ENCODE data around the gene FBXO28. TPM values are rescaled to one million over a fixed set of nuclear protein-coding genes. Genes with fewer than 3 reads are reported as not detected.

Gene FBXO28
- total RNA-seq, 1 donor from 2014 or later: 23.9 TPM

DNA sequence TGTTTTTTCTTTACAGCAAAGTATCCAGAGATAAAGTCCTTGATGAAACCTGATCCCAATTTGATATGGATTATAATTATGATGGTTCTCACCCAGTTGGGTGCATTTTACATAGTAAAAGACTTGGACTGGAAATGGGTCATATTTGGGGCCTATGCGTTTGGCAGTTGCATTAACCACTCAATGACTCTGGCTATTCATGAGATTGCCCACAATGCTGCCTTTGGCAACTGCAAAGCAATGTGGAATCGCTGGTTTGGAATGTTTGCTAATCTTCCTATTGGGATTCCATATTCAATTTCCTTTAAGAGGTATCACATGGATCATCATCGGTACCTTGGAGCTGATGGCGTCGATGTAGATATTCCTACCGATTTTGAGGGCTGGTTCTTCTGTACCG, 75.7 kb downstream of the FBXO28 start:
- no peak overlapping the region for H3K27ac Mint-ChIP-seq (ENCODE audit: unreplicated experiment)
- H3K36me3 Mint-ChIP-seq (ENCODE audit: low read depth): peaks cover 12% of the 10 kb centered on the region
- peaks cover 4% of the 10 kb centered on the region for H3K9me3 Mint-ChIP-seq (ENCODE audit: low read depth)
- no peak for DNase-seq (ENCODE audit: low spot score)
- TF ChIP-seq, protein P1, sequence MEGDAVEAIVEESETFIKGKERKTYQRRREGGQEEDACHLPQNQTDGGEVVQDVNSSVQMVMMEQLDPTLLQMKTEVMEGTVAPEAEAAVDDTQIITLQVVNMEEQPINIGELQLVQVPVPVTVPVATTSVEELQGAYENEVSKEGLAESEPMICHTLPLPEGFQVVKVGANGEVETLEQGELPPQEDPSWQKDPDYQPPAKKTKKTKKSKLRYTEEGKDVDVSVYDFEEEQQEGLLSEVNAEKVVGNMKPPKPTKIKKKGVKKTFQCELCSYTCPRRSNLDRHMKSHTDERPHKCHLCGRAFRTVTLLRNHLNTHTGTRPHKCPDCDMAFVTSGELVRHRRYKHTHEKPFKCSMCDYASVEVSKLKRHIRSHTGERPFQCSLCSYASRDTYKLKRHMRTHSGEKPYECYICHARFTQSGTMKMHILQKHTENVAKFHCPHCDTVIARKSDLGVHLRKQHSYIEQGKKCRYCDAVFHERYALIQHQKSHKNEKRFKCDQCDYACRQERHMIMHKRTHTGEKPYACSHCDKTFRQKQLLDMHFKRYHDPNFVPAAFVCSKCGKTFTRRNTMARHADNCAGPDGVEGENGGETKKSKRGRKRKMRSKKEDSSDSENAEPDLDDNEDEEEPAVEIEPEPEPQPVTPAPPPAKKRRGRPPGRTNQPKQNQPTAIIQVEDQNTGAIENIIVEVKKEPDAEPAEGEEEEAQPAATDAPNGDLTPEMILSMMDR (IDR thresholded peaks at IDR 0.05): no peak
- no peak overlapping the region for H3K4me3 Mint-ChIP-seq (ENCODE audit: unreplicated experiment)
- peaks cover 35% of the 10 kb centered on the region for H3K4me1 Mint-ChIP-seq (ENCODE audit: low read depth)
- H3K27me3 Mint-ChIP-seq (ENCODE audit: low read depth): no peaks in the 10 kb centered on the region

DNA sequence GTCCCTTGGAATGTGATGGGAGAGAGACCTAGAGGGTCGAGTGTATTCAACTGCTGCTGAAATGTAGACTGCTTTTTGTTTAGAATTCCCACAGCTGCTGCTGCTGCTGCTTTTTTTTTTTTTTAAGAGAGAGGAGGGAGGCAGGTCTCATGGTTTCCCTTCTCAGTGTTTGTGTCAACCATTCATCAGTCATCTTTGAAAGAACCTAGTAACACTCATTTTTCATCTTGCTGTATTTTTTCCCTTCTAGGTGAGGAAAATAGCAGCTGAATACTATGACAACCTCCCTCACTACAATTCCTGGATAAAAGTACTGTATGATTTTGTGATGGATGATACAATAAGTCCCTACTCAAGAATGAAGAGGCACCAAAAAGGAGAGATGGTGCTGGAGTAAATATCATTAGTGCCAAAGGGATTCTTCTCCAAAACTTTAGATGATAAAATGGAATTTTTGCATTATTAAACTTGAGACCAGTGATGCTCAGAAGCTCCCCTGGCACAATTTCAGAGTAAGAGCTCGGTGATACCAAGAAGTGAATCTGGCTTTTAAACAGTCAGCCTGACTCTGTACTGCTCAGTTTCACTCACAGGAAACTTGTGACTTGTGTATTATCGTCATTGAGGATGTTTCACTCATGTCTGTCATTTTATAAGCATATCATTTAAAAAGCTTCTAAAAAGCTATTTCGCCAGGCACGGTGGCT, 78.3 kb downstream of the FBXO28 start:
- H3K27ac Mint-ChIP-seq (ENCODE audit: unreplicated experiment): no peak overlapping the region
- H3K9me3 Mint-ChIP-seq (ENCODE audit: low read depth): peaks cover 4% of the 10 kb centered on the region
- no peak for DNase-seq (ENCODE audit: low spot score)
- no peak overlapping the region for H3K4me3 Mint-ChIP-seq (ENCODE audit: unreplicated experiment)
- peaks cover 10% of the 10 kb centered on the region for H3K4me1 Mint-ChIP-seq (ENCODE audit: low read depth)
- no peaks in the 10 kb centered on the region for H3K27me3 Mint-ChIP-seq (ENCODE audit: low read depth)
- TF ChIP-seq, protein P1 (IDR thresholded peaks at IDR 0.05): no peak
- peaks cover 14% of the 10 kb centered on the region for H3K36me3 Mint-ChIP-seq (ENCODE audit: low read depth)

DNA sequence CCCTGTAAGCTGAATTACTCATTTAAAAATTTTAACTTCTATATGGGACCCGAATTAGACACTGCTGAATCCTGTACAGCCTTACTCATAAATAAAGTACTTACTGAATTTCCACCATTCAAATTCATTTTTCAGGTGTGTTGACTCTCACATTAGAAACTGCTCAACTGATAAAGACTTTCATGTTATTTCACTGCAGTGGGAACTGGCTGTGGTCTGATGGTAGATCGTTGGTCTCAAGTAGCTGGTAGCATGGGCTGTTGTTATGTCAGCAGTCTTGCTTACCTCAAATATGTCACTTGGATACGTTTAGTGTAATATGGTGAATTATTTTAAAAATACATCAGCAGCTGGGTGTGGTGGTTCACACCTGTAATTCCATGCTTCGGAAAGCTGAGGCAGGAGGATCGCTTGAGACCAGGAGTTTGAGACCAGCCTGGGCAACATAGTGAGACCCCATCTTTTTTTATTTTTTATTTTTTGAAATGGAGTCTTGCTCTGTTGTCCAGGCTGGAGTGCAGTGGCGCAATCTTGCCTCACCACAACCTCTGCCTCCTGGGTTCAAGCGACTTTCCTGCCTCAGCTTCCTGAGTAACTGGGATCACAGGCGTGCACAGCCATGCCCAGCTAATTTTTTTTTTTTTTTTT, 79.5 kb downstream of the FBXO28 start:
- DNase-seq (ENCODE audit: low spot score): no peak
- peaks cover 3% of the 10 kb centered on the region for H3K9me3 Mint-ChIP-seq (ENCODE audit: low read depth)
- H3K27me3 Mint-ChIP-seq (ENCODE audit: low read depth): no peaks in the 10 kb centered on the region
- peaks cover 10% of the 10 kb centered on the region for H3K4me1 Mint-ChIP-seq (ENCODE audit: low read depth)
- TF ChIP-seq, protein P1 (IDR thresholded peaks at IDR 0.05): no peak
- H3K4me3 Mint-ChIP-seq (ENCODE audit: unreplicated experiment): no peak overlapping the region
- H3K27ac Mint-ChIP-seq (ENCODE audit: unreplicated experiment): no peak overlapping the region
- H3K36me3 Mint-ChIP-seq (ENCODE audit: low read depth): peaks cover 13% of the 10 kb centered on the region

DNA sequence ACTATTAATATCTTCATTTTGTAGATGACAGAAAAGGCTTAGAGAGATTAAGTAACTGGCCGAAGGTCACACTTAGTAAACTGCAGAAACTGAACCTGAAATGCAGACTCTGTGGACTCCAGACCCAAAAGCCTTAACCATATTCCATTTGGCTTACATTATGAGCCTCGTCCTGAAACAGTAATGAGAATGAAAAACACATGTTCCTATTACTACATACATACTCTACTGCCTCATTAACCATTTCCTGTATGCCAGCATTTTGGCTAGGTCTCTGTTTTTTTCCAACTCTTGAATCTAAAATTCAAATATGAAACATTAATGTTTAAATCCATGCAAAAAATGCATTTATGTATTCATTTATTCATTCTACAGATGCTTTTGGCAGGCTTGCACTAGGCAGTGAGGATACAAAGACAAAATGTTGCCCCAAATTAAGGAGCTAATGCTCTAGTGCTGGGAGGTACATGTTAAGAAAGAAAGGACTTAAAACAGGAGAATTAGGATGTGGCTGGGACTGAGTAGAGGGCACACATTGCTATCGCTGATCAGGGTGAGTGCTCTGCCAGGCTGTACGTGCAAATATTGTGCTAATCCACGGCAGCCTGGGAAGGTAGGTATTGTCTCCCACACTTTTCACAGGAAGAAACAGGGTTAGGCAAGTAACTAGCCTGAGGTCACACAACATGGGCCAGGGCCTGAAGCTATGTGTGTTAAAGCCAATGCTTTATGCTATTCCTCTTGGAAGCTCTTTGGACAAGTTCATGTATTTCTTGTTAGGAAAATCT, 83.1 kb downstream of the FBXO28 start:
- H3K27ac Mint-ChIP-seq (ENCODE audit: unreplicated experiment): no peak overlapping the region

DNA sequence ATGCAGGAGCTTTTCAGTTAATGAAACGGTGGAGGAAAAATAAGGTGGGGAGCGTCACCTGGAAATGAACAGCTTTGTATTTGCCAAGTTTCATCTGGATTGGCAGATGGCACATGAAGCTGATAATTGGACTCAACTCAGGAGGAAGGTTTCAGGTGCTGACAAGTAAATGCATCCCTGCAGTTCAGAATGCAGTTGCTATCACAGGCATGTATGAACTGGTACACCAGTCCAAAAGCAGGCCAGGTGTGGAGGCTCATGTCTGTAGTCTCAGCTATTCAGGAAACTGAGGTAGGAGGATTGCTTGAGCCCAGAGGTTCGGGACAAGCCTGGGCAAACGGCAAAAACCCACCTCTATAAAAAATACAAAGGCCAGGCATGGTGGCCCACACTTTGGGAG, 84.7 kb downstream of the FBXO28 start:
- Mint-ChIP-seq H3K9me3 (ENCODE audit: low read depth) (no peaks in the 10 kb centered on the region), H3K27ac (ENCODE audit: unreplicated experiment) (no peak overlapping the region), H3K27me3 (ENCODE audit: low read depth) (no peaks in the 10 kb centered on the region), H3K36me3 (ENCODE audit: low read depth) (peaks cover 7% of the 10 kb centered on the region), H3K4me3 (ENCODE audit: unreplicated experiment) (no peak overlapping the region), H3K4me1 (ENCODE audit: low read depth) (peaks cover 7% of the 10 kb centered on the region)
- no peak for DNase-seq (ENCODE audit: low spot score)
- TF ChIP-seq, protein P1 (IDR thresholded peaks at IDR 0.05): no peak

More for the DNA sequence above, 83.1 kb downstream of the FBXO28 start:
- Mint-ChIP-seq H3K27me3 (ENCODE audit: low read depth) (no peaks in the 10 kb centered on the region), H3K4me3 (ENCODE audit: unreplicated experiment) (no peak overlapping the region), H3K36me3 (ENCODE audit: low read depth) (peaks cover 10% of the 10 kb centered on the region), H3K4me1 (ENCODE audit: low read depth) (no peaks in the 10 kb centered on the region), H3K9me3 (ENCODE audit: low read depth) (no peaks in the 10 kb centered on the region)
- DNase-seq (ENCODE audit: low spot score): no peak
- TF ChIP-seq, protein P1 (IDR thresholded peaks at IDR 0.05): no peak
